ENCODE data around the gene GFOD2.
A peak's percentile ranks its signal among the peaks of the same experiment; 100 is the strongest.

The GFOD2 gene

GRCh38 chr16:67758966-67759365 is 39.9 kb upstream of the GFOD2 start:
- Histone ChIP-seq H3K36me3 (ENCODE audit: control insufficient read depth in 2 of 2, insufficient read depth in 1 of 2, low read length in 2 of 2) (peaks cover 0 to 17% of the 10 kb centered on the region in 2 experiments; a peak in 2 of 3 replicates), H3K4me1 (ENCODE audit: control insufficient read depth, insufficient read depth, low read length) (no peaks in the 10 kb centered on the region), H3K27ac (ENCODE audit: extremely low read depth, low read depth, low read length) (no peak overlapping the region), H3K9me3 (ENCODE audit: control insufficient read depth, insufficient read depth, low read depth, low read length) (no peaks in the 10 kb centered on the region), H3K4me3 (ENCODE audit: low read depth, low read length) (no peak overlapping the region)
- TF ChIP-seq ZIC2 (tag by site-specific recombination; IDR thresholded peaks at IDR 0.05) (peak; percentile 8; the same call in 1 of the 2 replicates), SCRT2 (tag by site-specific recombination; IDR thresholded peaks at IDR 0.05) (peak; percentile 69), ZNF266 (tag by site-specific recombination; IDR thresholded peaks at IDR 0.05; ENCODE audit: low read depth) (no peak)
- POLR2A ChIA-PET, result no interaction called here
- CTCF ChIA-PET, result interaction anchor here (0.6 kb wide), 1 partner anchor 14 kb away, joined by 3 read pairs; no protein-coding TSS in a partner anchor

GRCh38 chr16:67758006-67758405 is 38.9 kb upstream of the GFOD2 start:
- POLR2A ChIA-PET, result interaction anchor here (0.7 to 0.8 kb wide), 2 partner anchors 8 to 76 kb away, joined by 3 read pairs; no protein-coding TSS in a partner anchor

GRCh38 chr16:67752641-67753040 is 33.5 kb upstream of the GFOD2 start:
- Histone ChIP-seq H3K27ac (ENCODE audit: extremely low read depth, low read depth, low read length) (no peak overlapping the region), H3K9me3 (ENCODE audit: control insufficient read depth, insufficient read depth, low read depth, low read length) (no peaks in the 10 kb centered on the region), H3K4me1 (ENCODE audit: control insufficient read depth, insufficient read depth, low read length) (no peaks in the 10 kb centered on the region; the same call in 1 of the 2 replicates), H3K4me3 (ENCODE audit: low read depth, low read length) (no peak overlapping the region), H3K36me3 (ENCODE audit: control insufficient read depth in 2 of 2, insufficient read depth in 1 of 2, low read length in 2 of 2) (no peaks in the 10 kb centered on the region; a peak in 1 of 3 replicates)
- ChIA-PET CTCF (interaction anchor here (0.7 kb wide), 1 partner anchor 18 kb away, joined by 3 read pairs; no protein-coding TSS in a partner anchor), POLR2A (no interaction called here)
- no peak for TF ChIP-seq ZBTB21 (tag by site-specific recombination; IDR thresholded peaks at IDR 0.05)
- TF ChIP-seq ZBTB48 (tag by site-specific recombination; IDR thresholded peaks at IDR 0.05), result no peak
- TF ChIP-seq ZNF16 (tag by site-specific recombination; IDR thresholded peaks at IDR 0.05; ENCODE audit: low read depth), result no peak
- TF ChIP-seq ZNF23 (tag by site-specific recombination; IDR thresholded peaks at IDR 0.05; ENCODE audit: borderline replicate concordance), result no peak
- TF ChIP-seq ZNF529 (tag by site-specific recombination; IDR thresholded peaks at IDR 0.05; ENCODE audit: insufficient replicate concordance), result no peak
- TF ChIP-seq ZBTB26 (tag by site-specific recombination; optimal IDR thresholded peaks at IDR 0.05), result no peak
- TF ChIP-seq PRDM10 (tag by site-specific recombination; IDR thresholded peaks at IDR 0.05), result no peak
- TF ChIP-seq ZNF701 (tag by site-specific recombination; IDR thresholded peaks at IDR 0.05), result no peak
- no peak for TF ChIP-seq TRIM28 (IDR thresholded peaks at IDR 0.05; ENCODE audit: borderline replicate concordance, low read length)
- no peak for TF ChIP-seq TSHZ1 (tag by site-specific recombination; IDR thresholded peaks at IDR 0.05; ENCODE audit: borderline replicate concordance)
- TF ChIP-seq ZNF558 (tag by site-specific recombination; IDR thresholded peaks at IDR 0.05), result no peak
- TF ChIP-seq ZNF629 (tag by site-specific recombination; IDR thresholded peaks at IDR 0.05), result no peak

More at GRCh38 chr16:67758006-67758405, 38.9 kb upstream of the GFOD2 start:
- CTCF ChIA-PET, result interaction anchor here (0.6 to 1.3 kb wide), 4 partner anchors 41 to 140 kb away, joined by 3 read pairs; no protein-coding TSS in a partner anchor
- Histone ChIP-seq H3K27ac (ENCODE audit: extremely low read depth, low read depth, low read length) (no peak overlapping the region), H3K36me3 (ENCODE audit: control insufficient read depth in 2 of 2, insufficient read depth in 1 of 2, low read length in 2 of 2) (peaks cover 0 to 13% of the 10 kb centered on the region in 2 experiments; a peak in 2 of 3 replicates), H3K4me1 (ENCODE audit: control insufficient read depth, insufficient read depth, low read length) (no peaks in the 10 kb centered on the region), H3K4me3 (ENCODE audit: low read depth, low read length) (no peak overlapping the region), H3K9me3 (ENCODE audit: control insufficient read depth, insufficient read depth, low read depth, low read length) (no peaks in the 10 kb centered on the region)
- no peak for TF ChIP-seq KLF17 (tag by site-specific recombination; IDR thresholded peaks at IDR 0.05)
- no peak for TF ChIP-seq ZNF362 (tag by site-specific recombination; IDR thresholded peaks at IDR 0.05)
- TF ChIP-seq KLF8 (tag by site-specific recombination; IDR thresholded peaks at IDR 0.05), result no peak
- no peak for TF ChIP-seq ZNF341 (tag by site-specific recombination; IDR thresholded peaks at IDR 0.05; ENCODE audit: low read depth)
- no peak for TF ChIP-seq ZFP37 (tag by site-specific recombination; IDR thresholded peaks at IDR 0.05)

All from HEK293 (cell line).